Measurements from ENCODE around the gene TMEM82.

The TMEM82 gene

GRCh38 chr1:15736892-15737261 is 5.4 kb upstream of the TMEM82 start:
- no peak for DNase-seq

GRCh38 chr1:15737324-15738319 is 4.7 kb upstream of the TMEM82 start:
- DNase-seq: no peak

GRCh38 chr1:15738416-15739113 is 3.7 kb upstream of the TMEM82 start:
- DNase-seq: no peak

- no peak for DNase-seq
Observed at GRCh38 chr1:15739259-15739658, 3.0 kb upstream of the TMEM82 start.

- no peak for DNase-seq
Observed at GRCh38 chr1:15739745-15740144, 2.6 kb upstream of the TMEM82 start.

GRCh38 chr1:15740924-15741850 is 1.1 kb upstream of the TMEM82 start:
- peak; percentile 11 to 60 (median 32) for DNase-seq

GRCh38 chr1:15744122-15744679 is 1.9 kb downstream of the TMEM82 start:
- no peak for DNase-seq

GRCh38 chr1:15747378-15747777 is 5.1 kb downstream of the TMEM82 start:
- no peak for DNase-seq

- DNase-seq: no peak
Observed at GRCh38 chr1:15748264-15748663, 6.0 kb downstream of the TMEM82 start.

- no peak for DNase-seq
Observed at GRCh38 chr1:15748690-15749398, 6.5 kb downstream of the TMEM82 start.

- DNase-seq: no peak
Observed at GRCh38 chr1:15749399-15750291, 7.3 kb downstream of the TMEM82 start.

GRCh38 chr1:15750924-15751323 is 8.6 kb downstream of the TMEM82 start:
- no peak for DNase-seq

- no peak for DNase-seq
Observed at GRCh38 chr1:15751717-15752116, 9.4 kb downstream of the TMEM82 start.

- no peak for DNase-seq
Observed at GRCh38 chr1:15753776-15754175, 11.5 kb downstream of the TMEM82 start.

GRCh38 chr1:15755021-15755645 is 12.8 kb downstream of the TMEM82 start:
- no peak for DNase-seq

- DNase-seq: no peak
Observed at GRCh38 chr1:15755646-15756040, 13.3 kb downstream of the TMEM82 start.

- DNase-seq: no peak
Observed at GRCh38 chr1:15756143-15757015, 14.1 kb downstream of the TMEM82 start.

- DNase-seq: no peak
Observed at GRCh38 chr1:15757016-15757543, 14.8 kb downstream of the TMEM82 start.
